ENCODE measurements around the gene NT5C3B.
"Not testable (repeated sequence)": the region's sequence is repeated elsewhere in the genome, so short reads cannot be mapped to it uniquely, and the experiment has no call there.

NT5C3B gene

GRCh38 chr17:41835800-41836549 lies at the start of gene NT5C3B:
TSS of gene NT5C3B (minus strand) at chr17:41836232. CDS start at chr17:41836193, 39 bp downstream.
- FAIRE-seq (peak; percentile 80), DNase-seq (ENCODE audit: insufficient read length, low spot score) (peak; percentile 97)

- DNase-seq (ENCODE audit: insufficient read length, low spot score) = peak; percentile 49
- FAIRE-seq = no peak
Measured at GRCh38 chr17:41885733-41886132, 49.7 kb upstream of the NT5C3B start.

- no peak for FAIRE-seq
Measured at GRCh38 chr17:41882756-41883155, 46.7 kb upstream of the NT5C3B start.

GRCh38 chr17:41880130-41880529 lies 44.1 kb upstream of the NT5C3B start:
- FAIRE-seq (no peak), DNase-seq (ENCODE audit: insufficient read length, low spot score) (no peak)

More at GRCh38 chr17:41882756-41883155, 46.7 kb upstream of the NT5C3B start:
- DNase-seq (ENCODE audit: insufficient read length, low spot score) = no peak

GRCh38 chr17:41874293-41874670 lies 38.2 kb upstream of the NT5C3B start:
- DNase-seq (ENCODE audit: insufficient read length, low spot score) = not testable (repeated sequence)
- FAIRE-seq = peak; percentile 9

GRCh38 chr17:41873559-41874292 lies 37.7 kb upstream of the NT5C3B start:
- DNase-seq (ENCODE audit: insufficient read length, low spot score) (no peak), FAIRE-seq (peak; percentile 28)

GRCh38 chr17:41871789-41872188 lies 35.8 kb upstream of the NT5C3B start:
- DNase-seq (ENCODE audit: insufficient read length, low spot score) (no peak), FAIRE-seq (no peak)

GRCh38 chr17:41870627-41871026 lies 34.6 kb upstream of the NT5C3B start:
- FAIRE-seq = no peak
- DNase-seq (ENCODE audit: insufficient read length, low spot score) = no peak

- FAIRE-seq = no peak
- DNase-seq (ENCODE audit: insufficient read length, low spot score) = no peak
Measured at GRCh38 chr17:41870097-41870496, 34.1 kb upstream of the NT5C3B start.

GRCh38 chr17:41869426-41869825 lies 33.4 kb upstream of the NT5C3B start:
- peak; percentile 33 for FAIRE-seq

GRCh38 chr17:41868568-41868967 lies 32.5 kb upstream of the NT5C3B start:
- FAIRE-seq (no peak), DNase-seq (ENCODE audit: insufficient read length, low spot score) (no peak)

More at GRCh38 chr17:41869426-41869825, 33.4 kb upstream of the NT5C3B start:
- DNase-seq (ENCODE audit: insufficient read length, low spot score) = no peak

GRCh38 chr17:41865596-41865893 lies 29.5 kb upstream of the NT5C3B start:
- no peak for FAIRE-seq

GRCh38 chr17:41864836-41865595 lies 29.0 kb upstream of the NT5C3B start, which contains the start of gene KLHL11:
TSS of gene KLHL11 (minus strand) at chr17:41865423. CDS start at chr17:41865370, 53 bp downstream.
- FAIRE-seq = peak; percentile 93
- peak; percentile 96 for DNase-seq (ENCODE audit: insufficient read length, low spot score)

More at GRCh38 chr17:41865596-41865893, 29.5 kb upstream of the NT5C3B start:
- no peak for DNase-seq (ENCODE audit: insufficient read length, low spot score)

- FAIRE-seq (peak; percentile 75), DNase-seq (ENCODE audit: insufficient read length, low spot score) (peak; percentile 35)
Measured at GRCh38 chr17:41864498-41864835, 28.4 kb upstream of the NT5C3B start.

GRCh38 chr17:41863074-41863848 lies 27.2 kb upstream of the NT5C3B start:
- DNase-seq (ENCODE audit: insufficient read length, low spot score) (no peak), FAIRE-seq (no peak)

GRCh38 chr17:41860254-41860931 lies 24.4 kb upstream of the NT5C3B start:
- DNase-seq (ENCODE audit: insufficient read length, low spot score) = no peak
- no peak for FAIRE-seq

GRCh38 chr17:41851382-41851781 lies 15.3 kb upstream of the NT5C3B start:
- not testable (repeated sequence) for FAIRE-seq; DNase-seq (ENCODE audit: insufficient read length, low spot score)

- DNase-seq (ENCODE audit: insufficient read length, low spot score) (no peak), FAIRE-seq (no peak)
Measured at GRCh38 chr17:41849251-41849990, 13.4 kb upstream of the NT5C3B start.

- FAIRE-seq = no peak
- no peak for DNase-seq (ENCODE audit: insufficient read length, low spot score)
Measured at GRCh38 chr17:41848788-41849187, 12.8 kb upstream of the NT5C3B start.
